ENCODE data around the gene HPSE.
"Not testable (repeated sequence)": the region's sequence is repeated elsewhere in the genome, so short reads cannot be mapped to it uniquely, and the experiment has no call there.

HPSE gene

DNA sequence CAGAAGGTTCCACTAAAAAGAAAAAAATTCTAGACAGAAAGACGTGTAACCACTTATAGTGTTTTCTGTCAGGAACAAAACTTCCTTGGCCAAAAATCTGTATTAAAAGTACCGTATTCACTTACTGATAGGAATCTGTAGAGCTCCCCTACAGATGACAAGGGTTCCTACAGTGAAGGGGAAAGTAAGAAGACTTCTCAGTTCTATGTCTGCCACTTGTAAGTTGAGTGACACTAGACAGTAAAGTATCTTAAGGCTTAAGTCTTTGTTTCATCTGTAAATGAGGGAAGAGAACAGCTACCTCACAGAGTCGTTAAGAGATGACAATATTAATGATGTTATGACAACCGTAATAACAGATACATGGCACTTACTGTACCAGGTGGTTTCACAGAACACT, 53.3 kb downstream of the HPSE start:
- DNase-seq, result no peak

DNA sequence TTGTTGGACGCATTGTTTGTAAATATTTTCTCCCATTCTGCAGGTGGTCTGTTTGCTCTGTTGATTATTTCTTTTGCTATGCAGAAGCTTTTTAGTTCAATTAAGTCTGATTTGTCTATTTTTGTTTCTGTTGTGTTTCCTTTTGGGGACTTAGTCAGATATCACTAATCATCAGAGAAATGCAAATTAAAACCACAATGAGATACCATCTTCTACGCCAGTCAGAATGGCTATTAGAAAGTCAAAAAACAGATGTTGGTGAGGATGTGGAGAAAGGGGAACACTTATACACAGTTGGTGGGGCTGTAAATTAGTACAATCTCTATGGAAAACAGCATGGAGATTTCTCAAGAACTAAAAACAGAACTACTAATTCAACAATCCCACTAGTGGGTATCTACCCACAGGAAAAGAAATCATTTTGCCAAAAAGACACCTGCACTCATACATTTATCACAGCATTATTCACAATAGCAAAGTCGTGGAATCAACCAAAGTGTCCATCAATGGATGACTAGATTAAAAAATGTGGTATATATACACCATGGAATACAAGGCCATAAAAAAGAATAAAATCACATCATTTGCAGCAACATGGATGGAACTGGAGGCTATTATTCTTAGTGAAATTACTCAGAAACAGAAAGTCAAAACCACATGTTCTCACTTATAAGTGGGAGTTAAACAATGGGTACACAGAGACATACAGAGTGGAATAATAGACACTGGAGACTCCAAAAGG, 58.2 kb downstream of the HPSE start:
- DNase-seq, result no peak

DNA sequence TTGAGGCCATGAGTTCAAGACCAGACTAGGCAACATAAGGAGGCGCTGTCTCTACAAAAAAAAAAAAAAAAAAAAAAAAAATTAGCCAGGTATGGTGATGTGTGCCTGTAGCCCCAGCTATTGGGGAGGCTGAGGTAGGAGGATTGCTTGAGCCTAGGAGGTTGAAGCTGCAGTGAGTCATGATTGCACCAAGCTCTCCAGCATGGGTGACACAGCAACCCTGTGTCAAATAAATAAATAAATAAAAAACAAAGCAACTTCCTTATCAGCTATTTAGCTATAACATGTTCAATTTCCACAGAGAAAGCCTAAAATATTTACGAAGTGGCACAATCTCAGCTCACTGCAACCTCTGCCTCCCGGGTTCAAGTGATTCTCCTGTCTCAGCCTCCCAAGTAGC, 60.7 kb downstream of the HPSE start:
- DNase-seq, result not testable (repeated sequence)

DNA sequence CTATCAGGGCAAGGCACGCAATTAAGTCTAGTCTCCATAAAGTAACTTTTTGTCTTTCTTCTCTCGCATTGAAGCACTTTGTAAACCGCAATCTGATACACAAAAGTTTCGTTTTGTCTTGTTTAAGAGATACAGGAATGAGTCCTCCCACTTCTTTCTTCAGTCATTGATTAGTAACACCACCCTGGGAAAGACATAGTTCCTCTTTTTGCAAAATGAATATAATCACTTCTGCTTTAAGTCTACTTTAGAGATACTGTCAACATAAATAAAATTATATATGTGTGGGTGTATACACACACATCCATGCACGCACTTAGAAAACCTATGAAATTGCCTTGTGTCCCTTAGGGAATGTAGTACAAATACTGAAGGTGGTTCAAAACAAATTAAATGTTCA, 61.7 kb downstream of the HPSE start:
- DNase-seq, result no peak

DNA sequence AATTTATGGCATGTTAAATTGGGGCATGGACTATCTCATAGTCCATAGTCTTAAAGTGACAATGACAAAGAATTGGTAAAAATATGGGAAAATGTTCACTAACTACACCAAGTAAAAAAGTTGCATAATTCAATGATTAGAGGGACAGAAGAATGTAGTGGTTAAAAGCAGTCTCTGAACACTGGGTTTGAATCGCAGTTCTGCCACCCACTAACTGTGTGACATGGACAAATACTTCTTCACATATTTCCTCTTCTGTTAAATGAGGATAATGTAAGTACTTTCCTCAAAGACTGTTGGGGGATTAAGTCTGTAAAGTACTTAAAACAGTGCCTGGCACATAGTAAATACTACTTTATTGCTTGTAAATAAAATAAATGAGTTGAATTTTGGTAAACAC, 65.4 kb downstream of the HPSE start:
- no peak for DNase-seq

DNA sequence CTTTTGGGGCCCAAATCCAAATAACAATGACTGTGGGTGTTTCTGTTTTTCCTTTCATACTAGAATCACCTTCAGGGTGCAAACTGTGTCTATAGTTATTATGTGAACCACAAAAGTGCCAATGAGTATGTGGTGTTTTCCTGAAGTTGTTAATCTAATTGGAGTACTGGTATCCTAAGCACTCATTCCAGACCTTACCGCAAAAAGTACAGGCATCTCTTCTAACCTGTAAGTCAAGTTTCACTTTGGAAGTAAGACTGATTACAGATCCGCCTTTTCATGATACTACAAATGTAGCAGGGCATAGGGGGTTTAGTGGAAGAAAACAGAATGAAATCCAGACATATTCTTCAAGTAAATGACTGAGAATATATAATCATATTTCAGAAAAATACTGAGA, 66.2 kb downstream of the HPSE start:
- no peak for DNase-seq

DNA sequence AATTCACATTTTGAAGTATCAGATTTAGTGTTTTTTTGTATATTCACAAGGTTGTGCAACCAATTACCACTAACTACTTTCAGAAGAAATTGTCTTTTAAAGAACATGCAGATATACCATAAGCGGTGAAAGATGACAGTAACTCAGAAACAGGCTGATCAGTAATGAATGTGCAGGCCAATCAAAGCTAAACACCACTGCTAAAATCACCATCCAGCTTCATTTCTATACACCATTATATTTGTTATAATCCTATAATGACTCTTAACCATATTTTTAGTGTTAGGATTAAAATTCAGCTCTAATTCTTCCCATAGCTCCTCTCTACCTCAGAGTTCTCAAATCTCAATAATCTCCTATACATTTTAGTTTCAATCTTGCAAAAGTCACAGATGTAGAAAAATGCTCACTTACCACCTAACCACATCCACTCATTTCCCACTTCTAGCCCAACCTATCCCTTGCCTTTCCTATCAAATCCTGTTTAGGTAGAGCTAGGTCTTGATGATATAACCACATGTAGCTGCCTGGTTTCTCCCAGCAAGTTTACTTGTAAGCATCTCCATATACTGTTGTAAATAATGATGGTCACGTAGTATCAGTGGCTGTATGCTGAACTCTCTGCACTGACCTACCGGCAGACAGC, 66.7 kb downstream of the HPSE start:
- DNase-seq, result no peak

DNA sequence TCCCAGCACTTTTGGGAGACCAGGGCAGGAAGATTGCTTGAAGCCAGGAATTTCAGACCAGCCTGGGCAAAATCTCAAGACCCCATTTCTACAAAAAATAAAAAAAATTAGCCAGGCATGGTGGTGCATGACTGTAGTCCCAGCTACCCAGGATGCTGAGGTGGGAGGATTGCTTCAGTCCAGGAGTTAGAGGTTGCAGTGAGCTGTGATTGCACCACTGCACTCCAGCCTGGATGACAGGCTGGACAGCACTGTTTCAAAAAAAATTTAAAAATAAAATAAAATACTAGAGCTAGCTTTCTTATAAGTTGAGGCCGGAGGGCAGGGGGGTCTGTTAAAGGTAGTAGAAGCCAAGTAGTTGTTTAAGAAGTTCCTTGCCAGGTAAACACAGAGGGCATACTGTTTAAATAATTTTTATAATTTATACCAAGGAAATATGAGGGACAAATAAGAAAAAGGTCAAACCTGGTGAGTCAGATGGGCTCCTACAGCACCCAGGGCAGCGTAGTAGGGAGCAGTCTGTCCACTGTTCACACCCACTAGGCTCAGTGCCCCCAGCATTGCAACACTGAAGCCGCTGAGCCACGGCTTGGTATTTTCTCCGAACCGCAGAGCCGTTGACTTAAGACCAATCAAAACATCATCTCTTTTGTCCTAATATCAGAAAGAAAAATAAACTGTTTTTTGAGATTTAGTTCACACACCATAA, 67.4 kb downstream of the HPSE start:
- no peak for DNase-seq

DNA sequence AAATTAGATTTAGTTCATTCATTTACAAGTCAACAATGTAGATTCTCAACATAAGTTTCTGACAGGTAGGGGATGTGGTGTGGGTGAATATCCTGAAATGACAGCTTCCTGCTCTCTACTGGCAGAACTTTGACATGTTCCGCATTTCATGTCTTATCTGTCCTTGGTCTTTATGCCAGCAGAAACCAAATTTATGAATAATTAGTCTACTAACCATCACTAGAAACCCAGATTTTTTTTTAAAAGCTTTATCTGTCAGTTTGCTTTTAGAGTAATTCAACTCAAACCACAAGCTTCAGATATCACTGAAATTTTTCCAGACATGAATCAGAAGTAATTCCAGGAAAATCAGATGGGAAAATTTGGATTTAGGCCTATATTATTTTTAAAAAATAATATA, 68.0 kb downstream of the HPSE start:
- no peak for DNase-seq

DNA sequence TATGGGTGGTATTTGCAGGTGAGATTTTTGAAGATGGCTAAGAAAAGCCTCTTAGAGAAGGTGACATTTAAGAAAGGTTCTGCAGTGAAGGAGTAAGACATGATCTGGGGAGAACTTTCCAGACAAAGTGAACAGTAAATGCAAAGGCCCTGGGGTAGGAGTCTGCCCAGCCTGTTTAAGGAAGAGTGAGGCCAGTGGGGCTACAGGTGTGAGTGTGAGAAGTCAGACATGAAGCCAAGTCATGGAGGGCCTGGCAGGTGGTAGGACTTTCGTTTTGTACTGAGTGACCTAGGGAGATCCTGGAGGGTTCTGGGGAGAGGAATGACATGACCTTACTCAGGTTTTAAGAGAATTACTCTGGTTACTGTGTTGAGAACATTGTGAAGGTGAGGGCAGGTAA, 71.5 kb downstream of the HPSE start:
- no peak for DNase-seq

DNA sequence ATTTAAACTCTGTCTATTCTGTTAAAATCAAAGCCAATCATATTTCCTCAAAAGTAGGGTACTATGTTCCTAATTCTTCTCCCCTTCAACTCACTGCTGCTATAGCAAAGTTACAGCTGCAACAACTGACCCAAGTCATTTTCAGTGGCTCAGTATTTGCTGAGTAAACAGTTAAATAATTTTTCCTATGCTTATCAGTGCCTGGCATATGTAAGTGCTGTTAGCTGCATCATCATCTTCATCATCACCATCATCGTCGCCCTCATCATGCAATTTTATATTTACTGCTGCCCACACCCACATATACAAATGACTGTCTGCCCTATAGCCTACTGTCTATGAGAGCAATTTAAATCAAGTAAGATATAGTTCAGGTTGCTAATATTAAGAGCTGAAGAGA, 72.0 kb downstream of the HPSE start:
- DNase-seq, result no peak

DNA sequence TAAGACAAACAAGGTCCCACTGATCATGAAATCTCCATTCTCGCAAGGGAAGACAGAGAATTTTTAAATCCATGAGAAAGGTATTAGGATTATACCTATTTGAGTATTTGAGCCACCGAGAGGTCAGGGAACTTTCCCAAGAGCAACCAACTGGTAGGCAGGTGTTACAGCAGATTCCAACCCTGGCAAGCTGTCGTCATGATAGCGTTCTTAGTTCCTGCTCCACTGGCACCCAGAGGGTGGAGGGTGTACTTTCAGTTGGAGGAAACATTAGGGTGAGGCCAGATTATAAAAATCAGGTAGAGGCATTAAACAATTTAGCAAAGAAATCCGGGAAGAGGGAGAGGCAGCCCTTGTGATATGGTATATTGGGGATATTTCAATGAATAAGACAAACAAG, 73.3 kb downstream of the HPSE start:
- DNase-seq, result no peak

DNA sequence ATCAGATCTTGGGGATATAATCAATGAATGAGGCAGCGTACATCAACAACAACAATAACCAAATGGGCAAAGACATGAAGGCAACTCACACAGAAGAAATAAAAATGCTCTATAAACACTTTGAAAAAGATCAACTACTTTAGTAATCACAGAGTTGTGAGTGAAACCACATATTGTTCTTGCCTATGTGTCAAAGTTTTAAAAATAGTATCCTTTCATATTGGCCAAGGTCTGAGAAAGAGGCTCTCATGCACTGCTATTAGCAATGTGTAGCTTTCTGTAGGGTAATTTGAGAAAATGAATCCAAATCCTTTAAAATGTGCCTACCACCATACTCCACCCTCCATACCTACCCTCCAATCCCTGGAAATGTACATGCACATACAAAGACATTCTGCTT, 75.1 kb downstream of the HPSE start:
- no peak for DNase-seq

DNA sequence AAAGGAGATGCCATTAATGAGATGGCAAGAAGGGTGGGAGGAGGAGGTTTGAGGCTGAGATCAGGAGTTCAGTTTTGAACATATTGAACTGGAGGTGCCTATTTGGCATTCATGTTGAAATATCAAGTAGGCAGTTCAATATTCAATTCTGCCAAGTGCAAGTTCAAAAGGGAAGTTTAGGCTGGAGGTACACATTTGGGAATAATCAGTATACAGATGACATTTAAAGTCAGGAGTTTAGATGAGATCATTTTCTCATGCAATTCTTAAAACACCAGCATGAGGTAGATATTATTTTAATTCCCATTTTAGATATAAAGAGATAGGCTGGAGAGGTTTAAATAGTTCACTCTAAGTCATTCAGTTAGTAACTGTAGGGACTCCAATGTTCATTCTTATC, 76.2 kb downstream of the HPSE start:
- DNase-seq, result no peak

DNA sequence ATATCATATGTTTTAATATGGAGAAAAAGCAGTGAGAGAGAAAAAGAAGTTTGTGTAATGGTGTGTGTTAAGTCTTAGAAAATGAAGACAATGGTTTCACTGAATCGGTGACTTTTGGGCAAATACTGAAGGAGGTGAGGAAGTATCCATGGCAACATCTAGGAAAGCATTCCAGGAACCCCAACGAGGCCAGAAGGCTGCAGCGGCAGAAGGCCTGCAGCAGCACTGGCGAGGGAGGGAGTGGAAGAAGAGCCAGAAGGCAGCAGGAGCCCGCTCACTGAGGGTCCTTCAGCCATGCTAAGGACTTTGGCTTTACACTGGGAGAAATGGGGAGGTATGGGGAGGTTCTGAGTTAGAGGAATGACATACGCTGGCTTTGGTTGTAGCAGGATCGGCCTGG, 76.8 kb downstream of the HPSE start:
- no peak for DNase-seq

DNA sequence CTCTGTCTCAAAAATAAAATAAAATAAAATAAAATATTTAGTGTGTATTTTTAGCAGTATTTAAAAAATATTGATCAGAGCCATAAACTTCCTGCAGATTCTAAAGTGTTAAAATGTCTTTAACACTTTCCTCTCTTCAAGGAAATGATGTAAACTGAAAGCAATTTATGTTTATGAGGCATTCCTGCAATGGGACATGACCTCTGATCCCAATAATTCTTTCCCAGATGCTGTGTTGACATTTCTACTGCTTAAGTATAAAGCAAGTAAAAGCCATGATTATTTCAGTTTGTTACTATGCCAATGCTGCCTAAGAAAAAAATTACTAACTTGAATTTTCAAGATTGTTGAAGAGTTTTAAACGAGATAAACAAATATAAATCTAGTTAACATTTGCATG, 79.1 kb downstream of the HPSE start:
- no peak for DNase-seq

DNA sequence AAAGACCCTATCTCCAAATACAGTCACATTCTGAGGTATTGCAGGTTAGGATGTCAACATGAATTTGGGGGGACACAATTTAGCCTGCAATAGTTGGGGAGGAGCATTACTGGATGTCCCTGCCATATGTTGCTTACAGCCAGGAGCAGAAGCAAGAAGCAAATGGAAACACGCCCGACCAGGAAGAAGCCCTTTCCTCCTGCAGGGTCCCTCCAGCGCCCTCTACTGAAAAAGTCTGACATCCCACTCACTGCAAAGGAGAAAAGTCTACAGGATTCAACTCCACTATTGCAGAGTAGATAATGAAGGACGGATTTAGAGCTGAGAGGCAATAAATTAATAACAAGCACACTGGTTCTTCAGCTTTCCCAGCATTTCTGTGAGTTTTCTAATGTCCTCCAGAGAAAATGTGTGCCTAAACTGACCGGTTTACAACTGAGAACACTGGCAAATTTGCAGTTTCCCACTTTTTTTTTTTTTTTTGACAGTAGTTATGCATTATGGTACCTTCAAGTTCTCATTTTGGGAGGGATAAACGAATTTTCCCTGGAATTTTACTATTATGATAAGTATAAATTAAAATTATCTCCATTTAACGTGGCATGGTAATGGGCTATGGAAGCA, 81.8 kb downstream of the HPSE start:
- DNase-seq, result peak; percentile 65

DNA sequence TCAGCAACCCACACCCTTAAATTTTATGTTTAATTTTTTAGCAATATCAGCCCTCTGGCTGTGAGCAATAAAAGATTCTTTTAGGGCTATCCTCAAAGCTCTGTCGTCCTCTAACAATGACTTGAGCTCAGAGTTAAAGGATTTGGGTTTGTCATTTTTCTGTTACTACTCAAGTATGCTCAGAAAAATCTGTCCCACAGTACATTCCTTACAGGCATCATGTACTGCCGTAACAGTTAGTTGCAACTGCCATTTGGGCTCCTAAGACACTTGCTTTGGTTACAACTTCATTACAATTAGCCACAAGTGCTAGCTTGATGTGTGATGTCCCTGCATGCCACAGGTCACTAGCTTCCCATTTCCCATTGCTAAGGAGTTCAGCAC, 83.2 kb downstream of the HPSE start:
- no peak for DNase-seq

DNA sequence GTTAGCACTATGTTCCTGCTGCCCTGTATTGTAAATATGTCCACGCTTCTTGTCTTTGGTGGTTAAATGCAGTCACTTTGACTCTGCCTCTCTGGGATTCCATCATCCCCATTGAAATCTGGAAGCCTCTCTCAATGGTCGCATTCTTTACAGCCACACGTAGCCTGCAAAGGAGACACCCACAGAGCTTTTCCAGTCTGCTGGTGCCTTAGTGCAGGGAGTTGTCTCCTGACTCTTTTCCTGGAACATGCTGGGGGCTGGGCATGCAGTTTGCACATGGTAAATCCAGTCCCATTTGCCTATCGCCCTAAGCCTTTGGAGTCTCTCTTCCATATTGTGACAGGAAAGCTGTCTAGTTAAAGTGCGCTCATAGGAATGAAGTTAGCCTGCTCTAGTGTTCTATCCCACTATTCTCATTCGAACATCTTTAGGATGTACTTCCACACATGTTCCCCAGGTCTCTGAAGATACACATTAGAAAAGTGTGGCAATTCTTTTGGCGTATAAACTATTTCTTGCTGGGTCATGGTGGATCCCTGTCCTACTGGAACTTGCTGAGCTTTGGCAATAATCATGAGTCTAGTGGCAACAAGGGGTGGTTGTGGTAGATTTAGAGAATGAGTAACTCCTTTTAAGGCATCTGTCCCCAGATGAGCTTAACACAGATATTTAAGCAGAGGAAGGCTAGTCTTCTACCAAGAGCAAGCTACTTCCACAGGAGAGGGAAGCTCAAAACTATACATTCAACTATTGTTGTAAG, 83.8 kb downstream of the HPSE start:
- no peak for DNase-seq

DNA sequence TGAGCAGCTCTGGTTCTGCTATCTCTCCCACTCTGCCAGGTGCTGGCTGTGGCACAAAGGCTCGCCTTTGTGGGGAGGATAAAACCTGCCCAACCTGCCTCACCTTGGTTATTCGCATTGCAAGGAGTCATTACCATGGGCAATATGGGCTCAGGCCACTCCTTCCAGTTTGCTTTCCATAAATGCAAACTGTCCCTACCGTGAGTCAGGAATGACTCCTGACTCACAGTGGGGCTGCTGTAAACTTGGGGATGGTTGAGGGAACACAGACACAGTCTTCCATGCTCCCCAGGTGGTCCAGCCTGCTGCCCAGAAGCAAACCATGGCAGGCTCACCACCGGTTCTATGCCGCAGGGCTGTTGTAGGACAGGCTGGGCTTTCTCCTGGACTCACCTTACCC, 86.2 kb downstream of the HPSE start:
- DNase-seq, result no peak

DNA sequence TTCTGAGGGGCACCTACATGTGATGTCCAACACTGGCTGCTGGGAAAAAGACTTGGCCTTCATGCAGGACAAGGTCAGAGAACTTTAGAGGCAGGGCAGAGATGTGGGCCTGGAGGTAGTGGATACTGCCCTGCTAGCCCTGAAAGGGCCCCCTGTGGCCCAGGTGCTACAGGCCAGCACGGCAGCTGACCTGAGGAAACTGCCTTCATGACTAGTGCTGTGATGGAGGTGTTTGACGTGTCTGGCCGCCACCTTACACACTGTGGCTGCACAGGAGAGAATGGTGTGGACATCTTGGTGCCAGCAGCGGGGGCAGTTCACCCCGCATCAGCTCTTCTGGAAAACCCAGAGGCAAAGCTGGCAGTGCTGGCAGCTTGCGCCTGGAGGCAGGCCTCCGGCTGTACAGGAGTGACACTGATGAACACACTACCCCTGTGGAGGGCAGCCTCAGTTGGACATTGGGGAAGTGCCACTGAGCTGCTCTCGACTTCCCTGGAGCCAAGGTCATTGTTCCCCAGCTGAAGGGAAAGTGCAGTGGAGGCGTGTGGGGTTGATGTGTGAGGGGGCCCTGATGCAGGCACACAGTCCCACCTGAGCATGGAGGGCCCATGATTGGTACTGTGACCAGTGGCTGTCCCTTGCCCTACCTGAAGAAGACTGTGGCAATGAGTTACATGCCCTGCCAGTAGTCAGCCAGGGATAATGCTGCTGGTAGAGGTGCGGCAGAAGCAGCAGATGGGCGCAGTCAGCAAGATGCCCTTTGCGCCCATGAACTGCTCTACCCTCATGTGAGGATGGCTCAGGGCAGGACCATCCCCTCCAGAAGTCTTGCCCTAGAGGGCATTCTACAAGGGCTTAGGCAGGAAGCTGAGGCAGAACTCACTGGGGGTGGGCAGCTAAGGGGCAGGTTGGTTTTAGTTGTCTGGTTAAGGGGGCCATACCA, 87.0 kb downstream of the HPSE start:
- no peak for DNase-seq

Measured in NCI-H1436 (cell line).